Measurements from ENCODE around the gene CHL1.

The CHL1 gene

GRCh38 chr3:350871-351371, 154.4 kb downstream of the CHL1 start:
- Histone ChIP-seq H3K4ac (ENCODE audit: low read depth, low read length) (no peak overlapping the region), H3K56ac (ENCODE audit: low read length) (no peak overlapping the region), H2BK120ac (ENCODE audit: low read depth, low read length) (no peak overlapping the region), H3K4me1 (ENCODE audit: control insufficient read depth, low read depth, low read length) (peaks cover 5% of the 10 kb centered on the region), H3K79me1 (ENCODE audit: low read length) (no peaks in the 10 kb centered on the region), H3K9ac (ENCODE audit: low read length) (no peak overlapping the region), H3K4me3 (ENCODE audit: low read length) (no peak overlapping the region), H2BK15ac (replicated peaks; ENCODE audit: low read depth) (no peak overlapping the region), H2BK5ac (ENCODE audit: low read length) (no peak overlapping the region), H3K23ac (ENCODE audit: low read length) (no peak overlapping the region), H3K27ac (ENCODE audit: low read depth, low read length) (no peak overlapping the region), H3K79me2 (ENCODE audit: control insufficient read depth, insufficient read depth, low read length) (no peaks in the 10 kb centered on the region), H3K4me2 (ENCODE audit: low read length) (no peak overlapping the region), H4K5ac (ENCODE audit: low read length) (no peak overlapping the region), H4K8ac (ENCODE audit: low read depth, low read length) (no peak overlapping the region), H3K18ac (ENCODE audit: low read length) (no peak overlapping the region), H3K36me3 (ENCODE audit: control insufficient read depth, insufficient read depth, low read length) (no peaks in the 10 kb centered on the region), H3K27me3 (ENCODE audit: insufficient read depth, low read length, poor library complexity) (no peaks in the 10 kb centered on the region), H2AK5ac (ENCODE audit: low read length) (no peak overlapping the region)
- no peak for DNase-seq
- WGBS (ENCODE audit: extremely low coverage, insufficient coverage, low lambda C conversion rate), result no CpG with 5 or more reads among the region's 4 CpGs

DNA sequence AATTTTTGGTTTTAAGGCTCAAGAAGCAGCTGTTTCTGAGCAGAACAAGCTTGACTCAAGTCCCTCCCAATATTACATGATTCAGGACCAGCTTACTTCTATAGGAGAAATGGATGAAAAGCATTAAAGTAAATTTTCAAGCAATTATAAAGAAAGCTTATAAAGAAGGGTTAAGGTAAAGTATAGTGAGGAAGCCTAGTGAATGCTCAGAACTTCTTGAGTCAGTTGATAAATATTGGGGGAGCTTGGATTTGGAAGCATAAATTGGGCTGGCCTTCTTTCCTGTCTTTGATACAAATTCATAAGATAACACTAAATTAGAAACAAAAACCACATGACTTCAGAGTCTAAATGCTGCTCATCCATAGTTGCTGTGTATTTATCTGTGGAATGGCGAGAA, 156.0 kb downstream of the CHL1 start:
- no peak overlapping the region for H2BK15ac ChIP-seq (replicated peaks; ENCODE audit: low read depth)
- no peak overlapping the region for H3K56ac ChIP-seq (ENCODE audit: low read length)
- no peak overlapping the region for H3K23ac ChIP-seq (ENCODE audit: low read length)
- peaks cover 5% of the 10 kb centered on the region for H3K4me1 ChIP-seq (ENCODE audit: control insufficient read depth, low read depth, low read length)
- no peak overlapping the region for H2BK120ac ChIP-seq (ENCODE audit: low read depth, low read length)
- no peak for DNase-seq
- H3K4ac ChIP-seq (ENCODE audit: low read depth, low read length), result no peak overlapping the region
- H2BK5ac ChIP-seq (ENCODE audit: low read length), result no peak overlapping the region
- H4K5ac ChIP-seq (ENCODE audit: low read length), result no peak overlapping the region
- no peaks in the 10 kb centered on the region for H3K27me3 ChIP-seq (ENCODE audit: insufficient read depth, low read length, poor library complexity)
- no peak overlapping the region for H3K4me2 ChIP-seq (ENCODE audit: low read length)
- H4K8ac ChIP-seq (ENCODE audit: low read depth, low read length), result no peak overlapping the region
- no peaks in the 10 kb centered on the region for H3K79me1 ChIP-seq (ENCODE audit: low read length)
- H3K27ac ChIP-seq (ENCODE audit: low read depth, low read length), result no peak overlapping the region
- no peak overlapping the region for H2AK5ac ChIP-seq (ENCODE audit: low read length)
- H3K18ac ChIP-seq (ENCODE audit: low read length), result no peak overlapping the region
- no peak overlapping the region for H3K4me3 ChIP-seq (ENCODE audit: low read length)
- no peak overlapping the region for H3K9ac ChIP-seq (ENCODE audit: low read length)
- H3K36me3 ChIP-seq (ENCODE audit: control insufficient read depth, insufficient read depth, low read length), result no peaks in the 10 kb centered on the region
- H3K79me2 ChIP-seq (ENCODE audit: control insufficient read depth, insufficient read depth, low read length), result no peaks in the 10 kb centered on the region
- WGBS (ENCODE audit: extremely low coverage, insufficient coverage, low lambda C conversion rate), result no CpG with 5 or more reads among the region's 1 CpG

GRCh38 chr3:353191-353739, 156.7 kb downstream of the CHL1 start:
- Histone ChIP-seq H3K4ac (ENCODE audit: low read depth, low read length) (no peak overlapping the region), H3K9ac (ENCODE audit: low read length) (no peak overlapping the region), H3K4me2 (ENCODE audit: low read length) (no peak overlapping the region), H3K36me3 (ENCODE audit: control insufficient read depth, insufficient read depth, low read length) (no peaks in the 10 kb centered on the region), H3K23ac (ENCODE audit: low read length) (no peak overlapping the region), H3K56ac (ENCODE audit: low read length) (no peak overlapping the region), H2BK5ac (ENCODE audit: low read length) (no peak overlapping the region), H3K27me3 (ENCODE audit: insufficient read depth, low read length, poor library complexity) (no peaks in the 10 kb centered on the region), H3K27ac (ENCODE audit: low read depth, low read length) (no peak overlapping the region), H3K4me3 (ENCODE audit: low read length) (no peak overlapping the region), H2BK15ac (replicated peaks; ENCODE audit: low read depth) (no peak overlapping the region), H4K8ac (ENCODE audit: low read depth, low read length) (no peak overlapping the region), H2BK120ac (ENCODE audit: low read depth, low read length) (no peak overlapping the region), H3K79me2 (ENCODE audit: control insufficient read depth, insufficient read depth, low read length) (no peaks in the 10 kb centered on the region), H4K5ac (ENCODE audit: low read length) (no peak overlapping the region), H3K4me1 (ENCODE audit: control insufficient read depth, low read depth, low read length) (peaks cover 4% of the 10 kb centered on the region), H3K79me1 (ENCODE audit: low read length) (no peaks in the 10 kb centered on the region), H3K18ac (ENCODE audit: low read length) (no peak overlapping the region), H2AK5ac (ENCODE audit: low read length) (no peak overlapping the region)
- DNase-seq, result no peak
- no CpG with 5 or more reads among the region's 3 CpGs for WGBS (ENCODE audit: extremely low coverage, insufficient coverage, low lambda C conversion rate)

GRCh38 chr3:354432-354831, 157.9 kb downstream of the CHL1 start:
- DNase-seq, result peak; percentile 80
- Histone ChIP-seq H3K4ac (ENCODE audit: low read depth, low read length) (no peak overlapping the region), H3K27me3 (ENCODE audit: insufficient read depth, low read length, poor library complexity) (no peaks in the 10 kb centered on the region), H3K79me1 (ENCODE audit: low read length) (no peaks in the 10 kb centered on the region), H4K5ac (ENCODE audit: low read length) (no peak overlapping the region), H3K23ac (ENCODE audit: low read length) (no peak overlapping the region), H3K18ac (ENCODE audit: low read length) (no peak overlapping the region), H3K56ac (ENCODE audit: low read length) (no peak overlapping the region), H3K9ac (ENCODE audit: low read length) (no peak overlapping the region), H3K4me3 (ENCODE audit: low read length) (no peak overlapping the region), H2BK15ac (replicated peaks; ENCODE audit: low read depth) (no peak overlapping the region), H2BK5ac (ENCODE audit: low read length) (no peak overlapping the region), H3K27ac (ENCODE audit: low read depth, low read length) (no peak overlapping the region), H3K79me2 (ENCODE audit: control insufficient read depth, insufficient read depth, low read length) (no peaks in the 10 kb centered on the region), H3K36me3 (ENCODE audit: control insufficient read depth, insufficient read depth, low read length) (no peaks in the 10 kb centered on the region), H2BK120ac (ENCODE audit: low read depth, low read length) (no peak overlapping the region), H3K4me2 (ENCODE audit: low read length) (no peak overlapping the region), H4K8ac (ENCODE audit: low read depth, low read length) (no peak overlapping the region), H3K4me1 (ENCODE audit: control insufficient read depth, low read depth, low read length) (no peaks in the 10 kb centered on the region), H2AK5ac (ENCODE audit: low read length) (no peak overlapping the region)
- WGBS (ENCODE audit: extremely low coverage, insufficient coverage, low lambda C conversion rate), result no CpG with 5 or more reads among the region's 3 CpGs

DNA sequence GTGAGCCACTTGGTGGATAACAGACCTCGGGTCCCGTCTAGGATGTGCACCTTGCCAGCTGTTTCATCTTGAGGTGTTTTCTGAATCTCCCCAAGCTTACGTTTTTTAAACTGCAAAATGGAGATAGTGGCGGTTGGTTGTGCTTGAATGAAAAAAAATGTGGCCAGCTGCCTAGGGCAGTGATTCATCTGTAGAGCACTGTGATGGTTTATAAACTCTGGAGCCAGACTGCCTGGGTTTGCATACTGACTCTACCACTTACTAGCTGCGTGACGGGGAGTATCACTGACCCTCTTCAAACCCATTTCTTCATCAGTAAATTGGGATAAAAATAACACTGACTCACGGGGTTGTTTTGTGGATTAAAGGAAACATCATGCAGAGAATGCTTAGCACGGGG, 159.1 kb downstream of the CHL1 start:
- H3K23ac ChIP-seq (ENCODE audit: low read length), result no peak overlapping the region
- no CpG with 5 or more reads among the region's 8 CpGs for WGBS (ENCODE audit: extremely low coverage, insufficient coverage, low lambda C conversion rate)
- no peak overlapping the region for H2BK120ac ChIP-seq (ENCODE audit: low read depth, low read length)
- no peak for DNase-seq
- H3K56ac ChIP-seq (ENCODE audit: low read length), result no peak overlapping the region
- no peaks in the 10 kb centered on the region for H3K36me3 ChIP-seq (ENCODE audit: control insufficient read depth, insufficient read depth, low read length)
- H4K5ac ChIP-seq (ENCODE audit: low read length), result no peak overlapping the region
- no peak overlapping the region for H2BK15ac ChIP-seq (replicated peaks; ENCODE audit: low read depth)
- H3K79me1 ChIP-seq (ENCODE audit: low read length), result no peaks in the 10 kb centered on the region
- H3K4me1 ChIP-seq (ENCODE audit: control insufficient read depth, low read depth, low read length), result no peaks in the 10 kb centered on the region
- H3K27me3 ChIP-seq (ENCODE audit: insufficient read depth, low read length, poor library complexity), result no peaks in the 10 kb centered on the region
- no peak overlapping the region for H3K4ac ChIP-seq (ENCODE audit: low read depth, low read length)
- H2BK5ac ChIP-seq (ENCODE audit: low read length), result no peak overlapping the region
- H3K27ac ChIP-seq (ENCODE audit: low read depth, low read length), result no peak overlapping the region
- no peak overlapping the region for H2AK5ac ChIP-seq (ENCODE audit: low read length)
- H3K79me2 ChIP-seq (ENCODE audit: control insufficient read depth, insufficient read depth, low read length), result no peaks in the 10 kb centered on the region
- H3K4me3 ChIP-seq (ENCODE audit: low read length), result no peak overlapping the region
- H3K18ac ChIP-seq (ENCODE audit: low read length), result no peak overlapping the region
- H4K8ac ChIP-seq (ENCODE audit: low read depth, low read length), result no peak overlapping the region
- no peak overlapping the region for H3K9ac ChIP-seq (ENCODE audit: low read length)
- no peak overlapping the region for H3K4me2 ChIP-seq (ENCODE audit: low read length)

- H3K56ac ChIP-seq (ENCODE audit: low read length), result no peak overlapping the region
- DNase-seq, result no peak
These were observed 160.4 kb downstream of the CHL1 start for GRCh38 chr3:356952-357351.

More at GRCh38 chr3:356952-357351, 160.4 kb downstream of the CHL1 start:
- Histone ChIP-seq H3K27me3 (ENCODE audit: insufficient read depth, low read length, poor library complexity) (no peaks in the 10 kb centered on the region), H4K8ac (ENCODE audit: low read depth, low read length) (no peak overlapping the region), H2AK5ac (ENCODE audit: low read length) (no peak overlapping the region), H2BK5ac (ENCODE audit: low read length) (no peak overlapping the region), H3K23ac (ENCODE audit: low read length) (no peak overlapping the region), H3K18ac (ENCODE audit: low read length) (no peak overlapping the region), H3K4me1 (ENCODE audit: control insufficient read depth, low read depth, low read length) (no peaks in the 10 kb centered on the region), H3K79me2 (ENCODE audit: control insufficient read depth, insufficient read depth, low read length) (no peaks in the 10 kb centered on the region), H3K4me3 (ENCODE audit: low read length) (no peak overlapping the region), H2BK120ac (ENCODE audit: low read depth, low read length) (no peak overlapping the region), H3K4me2 (ENCODE audit: low read length) (no peak overlapping the region), H3K79me1 (ENCODE audit: low read length) (no peaks in the 10 kb centered on the region), H4K5ac (ENCODE audit: low read length) (no peak overlapping the region), H3K36me3 (ENCODE audit: control insufficient read depth, insufficient read depth, low read length) (no peaks in the 10 kb centered on the region), H3K27ac (ENCODE audit: low read depth, low read length) (no peak overlapping the region), H3K4ac (ENCODE audit: low read depth, low read length) (no peak overlapping the region), H2BK15ac (replicated peaks; ENCODE audit: low read depth) (no peak overlapping the region), H3K9ac (ENCODE audit: low read length) (no peak overlapping the region)
- WGBS (ENCODE audit: extremely low coverage, insufficient coverage, low lambda C conversion rate), result no CpG with 5 or more reads among the region's 4 CpGs

Data from mesendoderm (in vitro differentiated cells).